ENCODE data around the gene ACTL6A.

GRCh38 chr3:179526482-179526881 lies 36.2 kb upstream of the ACTL6A start:
- TF ChIP-seq POLR2AphosphoS5 (IDR thresholded peaks at IDR 0.05), result no peak
- TF ChIP-seq CTCF (IDR thresholded peaks at IDR 0.05), result no peak
- TF ChIP-seq POLR2A (IDR thresholded peaks at IDR 0.05), result no peak

Data from prostate gland (tissue), 2 donors.